ENCODE measurements around the gene SNX33.
"Not testable (repeated sequence)": the region's sequence is repeated elsewhere in the genome, so short reads cannot be mapped to it uniquely, and the experiment has no call there.

The SNX33 gene

DNA sequence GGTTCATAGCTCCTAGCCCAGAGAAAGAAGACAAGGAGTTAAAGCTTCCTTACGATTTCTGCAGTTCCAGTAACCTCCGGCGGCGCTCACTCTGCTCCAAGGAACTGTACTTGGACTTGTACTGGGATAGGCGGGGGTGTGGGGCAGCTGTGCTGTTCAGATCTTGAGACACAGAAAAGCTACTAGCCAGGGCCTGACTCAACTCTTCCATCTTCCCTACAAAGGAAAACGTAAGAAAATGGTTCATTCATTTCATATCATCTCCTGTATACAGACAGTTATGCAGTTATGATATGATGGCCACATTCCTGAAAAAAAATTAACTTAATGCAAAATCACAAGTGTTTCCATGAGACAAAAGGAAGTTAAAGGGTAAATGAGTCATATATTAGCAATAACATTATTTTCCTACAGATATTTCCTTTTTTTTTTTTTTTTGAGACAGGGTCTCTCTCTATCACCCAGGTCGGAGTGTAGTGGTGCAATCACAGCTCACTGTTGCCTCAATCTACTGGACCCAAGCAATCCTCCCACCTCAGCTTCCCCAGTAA, 26.8 kb upstream of the SNX33 start:
- Histone ChIP-seq H4K20me1 (peaks cover 0 to 20% (median 0%) of the 10 kb centered on the region in 11 experiments; a peak in 5 of 22 replicates), H3K4me2 (peak overlapping the region; percentile 25 to 89 (median 75)), H3K9me3 (replicated peaks in 1 of 11) (no peaks in the 10 kb centered on the region), H3K4me1 (peaks cover 24 to 57% (median 50%) of the 10 kb centered on the region in 10 experiments), H3K27ac (peak overlapping the region; percentile 50 to 79 (median 67); a peak in 21 of 22 replicates), H3K4me3 (peak overlapping the region in 6 of 10 experiments; percentile 19 to 57 (median 30); a peak in 9 of 20 replicates), H3K36me3 (peaks cover 42 to 58% (median 45%) of the 10 kb centered on the region in 11 experiments), H3K27me3 (no peaks in the 10 kb centered on the region), H3K9ac (peak overlapping the region in 10 of 11 experiments; percentile 17 to 68 (median 61); a peak in 19 of 22 replicates)
- no peak for TF ChIP-seq Cebpa-rat (IDR thresholded peaks at IDR 0.05)

DNA sequence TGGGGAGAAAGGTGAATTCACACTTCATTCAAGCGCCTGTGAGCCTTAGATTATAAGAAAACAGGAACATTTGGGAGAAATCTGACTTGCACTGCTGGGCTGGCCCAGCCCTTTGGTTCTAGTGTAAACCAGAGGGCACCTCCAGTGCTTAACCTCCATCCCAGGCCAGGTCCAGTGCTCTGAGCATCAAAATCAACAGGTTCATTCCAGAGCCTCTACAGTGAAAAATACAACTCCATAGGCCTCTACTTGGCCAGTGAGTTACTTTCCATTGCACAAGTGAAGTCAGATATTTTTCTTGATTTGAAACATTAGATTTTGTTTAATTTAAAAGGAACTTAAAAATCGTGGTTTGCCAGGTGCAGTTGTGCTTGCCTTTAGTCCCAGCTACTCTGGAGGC, 25.2 kb upstream of the SNX33 start:
- Histone ChIP-seq H3K9ac (peak overlapping the region in 1 of 11 experiments; percentile 38; a peak in 1 of 22 replicates), H3K4me1 (peaks cover 40 to 73% (median 66%) of the 10 kb centered on the region in 10 experiments), H4K20me1 (peaks cover 0 to 20% (median 0%) of the 10 kb centered on the region in 11 experiments; a peak in 5 of 22 replicates), H3K27ac (peak overlapping the region in 6 of 11 experiments; percentile 0 to 29 (median 6); a peak in 6 of 22 replicates), H3K27me3 (no peaks in the 10 kb centered on the region), H3K4me2 (peak overlapping the region in 6 of 11 experiments; percentile 7 to 89 (median 87); a peak in 10 of 22 replicates), H3K4me3 (no peak overlapping the region), H3K9me3 (replicated peaks in 1 of 11) (no peaks in the 10 kb centered on the region), H3K36me3 (peaks cover 26 to 43% (median 29%) of the 10 kb centered on the region in 11 experiments)
- no peak for TF ChIP-seq Cebpa-rat (IDR thresholded peaks at IDR 0.05)

DNA sequence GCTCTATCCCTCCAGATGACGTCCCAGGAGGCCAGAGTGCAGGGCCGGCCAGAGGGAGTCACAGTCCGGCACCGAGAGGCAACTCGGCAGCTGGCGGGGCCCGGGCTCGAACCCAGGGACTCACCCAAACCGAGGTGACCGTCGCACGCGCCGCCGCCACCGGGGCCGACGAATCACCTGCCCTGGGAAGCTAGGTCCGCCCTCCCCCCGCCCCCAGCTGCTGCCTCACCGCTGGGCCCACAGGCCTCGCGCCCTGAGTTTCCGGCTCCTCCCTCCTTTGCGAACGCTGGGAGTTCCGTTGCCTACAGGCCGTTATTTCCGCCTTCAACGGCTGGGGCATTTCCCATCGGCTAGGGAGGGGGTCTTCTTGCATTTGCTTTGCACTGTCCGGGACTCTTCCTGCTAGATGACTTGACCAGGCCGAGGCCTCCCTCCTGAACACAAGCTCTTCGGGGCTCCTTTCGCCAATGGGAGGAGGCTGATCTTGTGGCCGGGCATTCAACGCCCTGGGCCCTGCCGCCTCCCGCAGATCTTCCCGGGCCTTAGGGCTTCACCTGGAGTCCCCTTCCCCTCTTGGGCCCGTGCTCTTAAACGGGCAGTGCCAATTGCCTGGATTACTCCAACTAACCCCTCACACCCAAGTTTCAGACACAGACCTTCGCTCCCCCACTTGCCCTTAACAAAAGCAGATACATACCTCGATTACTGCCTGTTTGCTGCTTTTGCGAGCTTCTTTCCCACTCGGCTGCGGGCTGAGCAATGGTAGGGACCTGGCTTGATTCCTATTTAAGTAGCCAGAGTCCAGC, 22.0 kb upstream of the SNX33 start, which contains the start of gene SNUPN:
SNUPN (minus strand) TSS at position 184 of the 806 bp plus-strand sequence. CDS start 4,674 bp downstream, outside the sequence.
- Histone ChIP-seq H3K27me3 (no peaks in the 10 kb centered on the region), H3K27ac (peak within 1 kb of the TSS; percentile 95 to 100 (median 97)), H4K20me1 (peaks cover 0 to 15% (median 0%) of the 10 kb centered on the region in 11 experiments; a peak in 3 of 22 replicates), H3K4me3 (peak within 1 kb of the TSS; percentile 75 to 95 (median 88)), H3K36me3 (peaks cover 0 to 13% (median 0%) of the 10 kb centered on the region in 11 experiments; a peak in 4 of 22 replicates), H3K4me1 (peaks cover 43 to 65% (median 57%) of the 10 kb centered on the region in 10 experiments), H3K9ac (peak within 1 kb of the TSS; percentile 91 to 99 (median 95)), H3K4me2 (peak within 1 kb of the TSS; percentile 79 to 95 (median 88)), H3K9me3 (replicated peaks in 1 of 11) (peaks cover 0 to 4% (median 0%) of the 10 kb centered on the region in 11 experiments; a peak in 2 of 22 replicates)
- no peak for TF ChIP-seq Cebpa-rat (IDR thresholded peaks at IDR 0.05)

DNA sequence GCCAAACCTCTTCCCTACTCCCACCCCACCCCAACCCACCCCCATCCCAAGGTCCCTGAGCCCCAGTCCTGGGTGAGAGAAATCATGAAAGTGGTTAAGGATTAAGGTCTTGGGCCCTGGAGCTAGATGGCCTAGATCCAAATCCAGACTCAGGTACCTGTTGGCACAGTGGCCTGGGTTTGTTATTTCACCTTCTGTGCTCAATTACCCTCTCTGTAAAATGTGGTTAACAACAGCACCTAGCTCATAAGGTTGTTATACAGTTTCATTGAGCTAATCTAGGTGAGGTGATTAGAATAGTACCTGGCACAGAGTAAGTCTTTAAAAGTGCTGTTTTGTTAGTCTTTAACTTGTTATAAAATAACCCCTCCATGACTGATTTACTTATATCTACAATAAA, 15.8 kb upstream of the SNX33 start:
- H3K4me2 ChIP-seq = no peak overlapping the region
- H3K9ac ChIP-seq = no peak overlapping the region
- H3K9me3 ChIP-seq (replicated peaks in 1 of 11) = peaks cover 0 to 4% (median 0%) of the 10 kb centered on the region in 11 experiments; a peak in 2 of 22 replicates
- H3K4me1 ChIP-seq = peaks cover 24 to 46% (median 35%) of the 10 kb centered on the region in 10 experiments
- no peak overlapping the region for H3K4me3 ChIP-seq
- H4K20me1 ChIP-seq = peaks cover 0 to 19% (median 12%) of the 10 kb centered on the region in 11 experiments; a peak in 19 of 22 replicates
- H3K27me3 ChIP-seq = no peaks in the 10 kb centered on the region
- no peak for TF ChIP-seq Cebpa-rat (IDR thresholded peaks at IDR 0.05)
- peaks cover 0 to 11% (median under 1%) of the 10 kb centered on the region in 11 experiments; a peak in 8 of 22 replicates for H3K36me3 ChIP-seq
- no peak overlapping the region for H3K27ac ChIP-seq

DNA sequence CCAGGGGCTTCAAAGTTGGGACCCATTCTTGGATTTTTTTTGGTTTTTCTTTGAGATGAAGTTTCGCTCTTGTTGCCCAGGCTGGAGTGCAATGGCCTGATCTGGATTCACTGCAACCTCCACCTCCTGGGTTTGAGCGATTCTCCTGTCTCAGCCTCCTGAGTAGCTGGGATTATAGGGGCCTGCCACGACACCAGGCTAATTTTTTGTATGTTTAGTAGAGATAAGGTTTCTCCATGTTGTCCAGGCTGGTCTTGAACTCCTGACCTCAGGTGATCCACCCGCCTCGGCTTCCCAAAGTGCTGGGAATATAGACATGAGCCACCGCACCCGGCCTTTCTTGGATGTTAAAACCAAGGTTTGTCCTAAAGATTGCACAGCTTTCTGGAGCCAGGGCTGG, 13.8 kb upstream of the SNX33 start:
- peak overlapping the region in 1 of 11 experiments; percentile 18; a peak in 1 of 22 replicates for H3K9ac ChIP-seq
- peaks cover 12 to 39% (median 32%) of the 10 kb centered on the region in 11 experiments; a peak in 20 of 22 replicates for H4K20me1 ChIP-seq
- H3K9me3 ChIP-seq (replicated peaks in 1 of 11); H3K27ac ChIP-seq; H3K4me2 ChIP-seq; H3K27me3 ChIP-seq; H3K4me3 ChIP-seq: not testable (repeated sequence)
- H3K36me3 ChIP-seq = peaks cover 0 to 23% (median 7%) of the 10 kb centered on the region in 11 experiments; a peak in 11 of 22 replicates
- peaks cover 26 to 53% (median 40%) of the 10 kb centered on the region in 10 experiments for H3K4me1 ChIP-seq

DNA sequence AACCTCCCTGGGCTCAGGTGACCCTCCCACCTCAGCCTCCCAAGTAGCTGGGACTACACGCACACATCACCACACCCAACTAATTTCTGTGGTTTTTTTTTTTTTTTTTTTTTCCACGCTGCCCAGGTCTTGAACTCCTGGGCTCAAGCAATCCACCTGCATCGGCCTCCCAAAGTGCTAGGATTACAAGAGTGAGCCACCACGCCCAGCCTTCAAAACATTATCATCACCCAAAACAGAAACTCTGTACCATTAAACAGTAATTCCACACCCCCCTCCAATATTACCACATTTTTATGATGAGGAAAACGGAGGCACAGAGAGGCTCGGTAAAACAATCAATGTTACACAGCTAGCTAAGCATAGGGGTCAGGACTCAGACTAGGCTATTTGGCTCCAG, 11.7 kb upstream of the SNX33 start:
- peaks cover 12 to 47% (median 37%) of the 10 kb centered on the region in 11 experiments; a peak in 20 of 22 replicates for H4K20me1 ChIP-seq
- H3K9me3 ChIP-seq (replicated peaks in 1 of 11) = no peaks in the 10 kb centered on the region
- no peak for TF ChIP-seq Cebpa-rat (IDR thresholded peaks at IDR 0.05)
- H3K4me3 ChIP-seq = no peak overlapping the region
- peak overlapping the region in 2 of 11 experiments; percentile 30 to 88; a peak in 1 of 22 replicates for H3K9ac ChIP-seq
- no peaks in the 10 kb centered on the region for H3K27me3 ChIP-seq
- H3K27ac ChIP-seq = no peak overlapping the region
- peaks cover 0 to 23% (median 7%) of the 10 kb centered on the region in 11 experiments; a peak in 11 of 22 replicates for H3K36me3 ChIP-seq
- H3K4me2 ChIP-seq = peak overlapping the region; percentile 33 to 99 (median 94); a peak in 12 of 22 replicates
- peaks cover 29 to 52% (median 37%) of the 10 kb centered on the region in 10 experiments for H3K4me1 ChIP-seq

DNA sequence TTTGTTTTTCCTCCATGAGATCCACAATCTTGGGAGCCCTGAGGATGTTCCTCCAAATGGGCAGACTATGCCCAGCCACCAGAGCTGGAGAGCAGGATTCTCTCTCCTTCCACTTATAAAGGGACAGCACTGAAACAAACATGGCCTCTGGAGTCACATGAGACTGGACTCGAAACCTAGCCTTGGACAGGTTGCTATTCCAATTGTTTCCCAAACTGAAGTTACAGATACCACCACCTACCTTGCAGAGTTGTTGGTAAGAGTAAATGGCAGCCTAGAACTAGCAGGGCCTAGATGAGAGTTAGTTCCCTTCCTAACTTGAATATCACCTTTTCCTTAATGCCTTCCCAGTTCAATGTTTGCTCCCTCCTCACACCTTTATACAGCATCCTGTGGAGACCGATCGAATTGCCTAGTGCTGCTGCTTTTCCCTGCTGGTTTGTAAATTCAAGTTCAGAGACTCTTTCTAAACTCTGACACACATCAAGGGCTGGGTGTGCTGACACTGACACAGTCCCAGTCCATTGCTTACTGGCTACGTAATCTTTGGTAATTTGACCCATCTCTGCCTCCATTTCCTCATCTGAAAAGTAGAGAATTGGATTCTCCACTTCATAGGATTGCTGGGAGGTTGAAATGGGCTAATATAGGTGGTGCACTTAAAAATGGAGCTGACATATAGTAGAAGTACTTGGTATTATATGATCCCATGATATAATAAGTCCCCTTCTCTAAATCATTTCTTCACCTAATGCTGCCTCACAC, 10.3 kb upstream of the SNX33 start:
- H3K27ac ChIP-seq = peak overlapping the region in 1 of 11 experiments; percentile 95; a peak in 2 of 22 replicates
- TF ChIP-seq Cebpa-rat (IDR thresholded peaks at IDR 0.05) = no peak
- peak overlapping the region; percentile 90 to 99 (median 96) for H3K4me2 ChIP-seq
- H3K9me3 ChIP-seq (replicated peaks in 1 of 11) = no peaks in the 10 kb centered on the region
- peaks cover 41 to 60% (median 48%) of the 10 kb centered on the region in 10 experiments for H3K4me1 ChIP-seq
- H3K27me3 ChIP-seq = no peaks in the 10 kb centered on the region
- peaks cover 0 to 23% (median 7%) of the 10 kb centered on the region in 11 experiments; a peak in 11 of 22 replicates for H3K36me3 ChIP-seq
- peak overlapping the region; percentile 76 to 97 (median 86); a peak in 19 of 20 replicates for H3K4me3 ChIP-seq
- H3K9ac ChIP-seq = peak overlapping the region; percentile 82 to 97 (median 91)
- H4K20me1 ChIP-seq = peaks cover 12 to 47% (median 37%) of the 10 kb centered on the region in 11 experiments; a peak in 20 of 22 replicates

Measured in BLaER1 treated with 17β-estradiol and CSF1 and Interleukin-3, amounts not matched to agents 10 nM and 100 nM (cell line).